Lung (tissue), 12 donors: ENCODE results near the gene ACVR2B. TPM values are rescaled to one million over a fixed set of nuclear protein-coding genes. Genes with fewer than 3 reads are reported as not detected.

ENCODE experiments used
- ATAC-seq: fragments of 200-7000 bp; cut with Tn5 transposase; one replicate; pipeline ENCODE4 v1.9.1; 2020; ENCODE audit warnings: moderate number of reproducible peaks; ENCODE audit not compliant: insufficient read depth, low FRiP score
- DNase-seq, 3 donors: peaks; one replicate each; pipeline ENCODE4 v3.0.0-alpha.2; 2013 to 2017
- H3K27ac ChIP-seq, 2 donors: one replicate each; pipeline ENCODE4 v1.5.1; 2013; ENCODE audit warnings: mild to moderate bottlenecking in 2 of 2, moderate library complexity in 2 of 2, control low read depth in 1 of 2, inconsistent platforms in 1 of 2, low read depth in 1 of 2, low read length in 1 of 2
- H3K27me3 ChIP-seq, 3 donors: one replicate each; pipeline ENCODE4 v1.5.1; 2013; ENCODE audit warnings: low read length in 2 of 3; ENCODE audit not compliant: control insufficient read depth in 3 of 3, insufficient read depth in 3 of 3
- H3K36me3 ChIP-seq, 4 donors: one replicate each; pipeline ENCODE4 v1.5.1; 2013; ENCODE audit warnings: low read length in 4 of 4, mild to moderate bottlenecking in 1 of 4, moderate library complexity in 1 of 4; ENCODE audit not compliant: control insufficient read depth in 4 of 4, insufficient read depth in 4 of 4
- H3K4me1 ChIP-seq, 5 donors: one replicate each; pipeline ENCODE4 v1.5.1; 2013; ENCODE audit warnings: low read length in 5 of 5, mild to moderate bottlenecking in 2 of 5, moderate library complexity in 1 of 5; ENCODE audit not compliant: control insufficient read depth in 5 of 5, insufficient read depth in 5 of 5
- H3K4me3 ChIP-seq: one replicate; pipeline ENCODE4 v1.5.1; 2013; ENCODE audit warnings: mild to moderate bottlenecking, control low read depth, moderate library complexity
- H3K9ac ChIP-seq, 2 donors: one replicate each; pipeline ENCODE4 v1.5.1; 2013; ENCODE audit warnings: low read length in 2 of 2, control low read depth in 1 of 2; ENCODE audit not compliant: insufficient read depth in 1 of 2
- H3K9me3 ChIP-seq, 4 donors: one replicate each; pipeline ENCODE4 v1.5.1; 2013; ENCODE audit warnings: low read length in 3 of 4, mild to moderate bottlenecking in 1 of 4, moderate library complexity in 1 of 4; ENCODE audit not compliant: control insufficient read depth in 4 of 4, insufficient read depth in 3 of 4
- WGBS, 2 donors: extraction: QIAGEN DNeasy Blood & Tissue Kit; methylation state at CpG; one replicate each; pipeline ENCODE4 v1.1.7; 2013; 5-methylcytosine and 5-hydroxymethylcytosine counted together
- polyA plus RNA-seq, 2 donors: library from polyadenylated mRNA; stranded (reverse); fragments of 200-250 nt; gene quantifications; one replicate each; pipeline ENCODE4 v1.2.1, GENCODE V29; 2013
- total RNA-seq, 2 donors: library from RNA; depleted of rRNA in 1 of 2; stranded (reverse); fragments of >200 nt in 1 of 2; gene quantifications; one replicate each; pipeline ENCODE4 v1.2.1, GENCODE V29; 2014 to 2021
- TF ChIP-seq, protein P1 (sequence below): IDR thresholded peaks from 2 replicates; pipeline ENCODE4 v1.5.1; 2012; ENCODE audit warnings: mild to moderate bottlenecking; ENCODE audit errors: control extremely low read depth, extremely low read depth
- donor health status: control.
- donor health status: control.
- donor health status: Bipolar disorder and iron deficiency.
- donor health status: healthy.
- donor health status: DM: yes; HTN: yes; CAD: no.

ACVR2B gene
- total and polyA plus RNA-seq, 4 donors: 0.80 to 16.0 (median 3.5) TPM

GRCh38 chr3:38478901-38479300, 25.2 kb downstream of the ACVR2B start:
- WGBS, 2 donors: 92 to 96% methylated on average over 9 of the region's 9 CpGs
- no peaks in the 10 kb centered on the region for H3K9me3 ChIP-seq
- no peak overlapping the region for H3K27ac ChIP-seq
- peaks cover 11 to 24% (median 24%) of the 10 kb centered on the region in 4 donors for H3K36me3 ChIP-seq
- no peaks in the 10 kb centered on the region for H3K27me3 ChIP-seq
- ATAC-seq: no peak
- no peak for DNase-seq
- H3K4me1 ChIP-seq: no peaks in the 10 kb centered on the region
- H3K9ac ChIP-seq: no peak overlapping the region
- TF ChIP-seq, protein P1, sequence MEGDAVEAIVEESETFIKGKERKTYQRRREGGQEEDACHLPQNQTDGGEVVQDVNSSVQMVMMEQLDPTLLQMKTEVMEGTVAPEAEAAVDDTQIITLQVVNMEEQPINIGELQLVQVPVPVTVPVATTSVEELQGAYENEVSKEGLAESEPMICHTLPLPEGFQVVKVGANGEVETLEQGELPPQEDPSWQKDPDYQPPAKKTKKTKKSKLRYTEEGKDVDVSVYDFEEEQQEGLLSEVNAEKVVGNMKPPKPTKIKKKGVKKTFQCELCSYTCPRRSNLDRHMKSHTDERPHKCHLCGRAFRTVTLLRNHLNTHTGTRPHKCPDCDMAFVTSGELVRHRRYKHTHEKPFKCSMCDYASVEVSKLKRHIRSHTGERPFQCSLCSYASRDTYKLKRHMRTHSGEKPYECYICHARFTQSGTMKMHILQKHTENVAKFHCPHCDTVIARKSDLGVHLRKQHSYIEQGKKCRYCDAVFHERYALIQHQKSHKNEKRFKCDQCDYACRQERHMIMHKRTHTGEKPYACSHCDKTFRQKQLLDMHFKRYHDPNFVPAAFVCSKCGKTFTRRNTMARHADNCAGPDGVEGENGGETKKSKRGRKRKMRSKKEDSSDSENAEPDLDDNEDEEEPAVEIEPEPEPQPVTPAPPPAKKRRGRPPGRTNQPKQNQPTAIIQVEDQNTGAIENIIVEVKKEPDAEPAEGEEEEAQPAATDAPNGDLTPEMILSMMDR: no peak
- no peak overlapping the region for H3K4me3 ChIP-seq

DNA sequence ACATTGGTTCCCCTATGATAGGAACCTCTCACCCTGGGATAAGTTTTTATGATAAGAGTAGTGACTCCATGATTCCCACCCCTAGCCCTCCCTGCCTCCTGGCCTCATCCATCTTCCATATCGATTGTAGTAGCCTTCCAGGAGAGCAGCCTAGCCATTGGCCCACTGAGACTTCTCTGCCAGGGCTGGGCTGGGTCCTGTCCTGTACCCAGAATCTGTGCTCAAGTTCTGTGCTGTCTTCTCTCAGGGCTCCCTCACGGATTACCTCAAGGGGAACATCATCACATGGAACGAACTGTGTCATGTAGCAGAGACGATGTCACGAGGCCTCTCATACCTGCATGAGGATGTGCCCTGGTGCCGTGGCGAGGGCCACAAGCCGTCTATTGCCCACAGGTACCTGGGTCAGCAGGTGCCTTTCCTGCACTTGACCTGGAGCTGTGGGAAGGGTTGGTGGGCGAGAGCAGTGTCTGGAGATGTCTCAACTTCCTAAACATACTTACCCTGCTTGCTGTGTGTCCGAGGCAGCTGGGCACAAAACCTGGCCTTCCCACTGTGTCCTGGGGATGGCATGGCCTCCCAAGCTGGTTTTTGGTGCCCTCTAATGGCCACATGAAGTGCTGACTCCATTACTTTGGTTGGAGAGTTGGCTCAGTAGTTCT, 25.9 kb downstream of the ACVR2B start:
- no peaks in the 10 kb centered on the region for H3K4me1 ChIP-seq
- DNase-seq: peak; percentile 61 to 80 (median 74)
- peak; percentile 70 for ATAC-seq
- WGBS, 2 donors: 72 to 74% methylated on average over 10 of the region's 10 CpGs
- peaks cover 15 to 26% (median 25%) of the 10 kb centered on the region in 4 donors for H3K36me3 ChIP-seq
- H3K27me3 ChIP-seq: no peaks in the 10 kb centered on the region
- TF ChIP-seq, protein P1: peak; percentile 82
- no peak overlapping the region for H3K4me3 ChIP-seq
- no peak overlapping the region for H3K9ac ChIP-seq
- H3K9me3 ChIP-seq: no peaks in the 10 kb centered on the region
- H3K27ac ChIP-seq: no peak overlapping the region

DNA sequence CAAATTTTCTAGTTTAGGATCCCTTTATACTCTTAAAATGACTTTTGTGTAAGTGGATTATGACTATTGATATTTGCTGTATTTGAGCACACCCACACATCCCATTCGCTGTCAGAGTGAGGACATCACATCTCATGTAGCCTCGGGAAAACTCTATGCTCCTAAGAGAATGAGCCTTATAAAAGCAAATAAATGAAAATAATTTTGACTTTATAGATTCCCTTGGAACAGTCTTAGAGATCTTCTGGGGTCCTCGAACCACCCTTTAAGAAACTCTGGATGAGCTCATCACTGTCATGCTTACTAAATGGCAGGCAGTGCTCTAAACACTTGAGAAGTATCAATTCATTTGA, 26.4 kb downstream of the ACVR2B start:
- Histone ChIP-seq H3K4me3 (no peak overlapping the region), H3K4me1 (no peaks in the 10 kb centered on the region), H3K36me3 (peaks cover 15 to 26% (median 25%) of the 10 kb centered on the region in 4 donors), H3K9ac (no peak overlapping the region), H3K27ac (no peak overlapping the region), H3K9me3 (no peaks in the 10 kb centered on the region), H3K27me3 (no peaks in the 10 kb centered on the region)
- TF ChIP-seq, protein P1: no peak
- WGBS, 2 donors: 76 to 85% methylated on average over 3 of the region's 3 CpGs
- DNase-seq (no peak), ATAC-seq (no peak)

- no peaks in the 10 kb centered on the region for H3K4me1 ChIP-seq
- TF ChIP-seq, protein P1: no peak
- 98 to 100% methylated on average over 2 of the region's 2 CpGs for WGBS, 2 donors
- H3K27me3 ChIP-seq: no peaks in the 10 kb centered on the region
- peaks cover 15 to 26% (median 26%) of the 10 kb centered on the region in 4 donors for H3K36me3 ChIP-seq
- ATAC-seq (no peak), DNase-seq (no peak)
- H3K9ac ChIP-seq: no peak overlapping the region
- no peak overlapping the region for H3K27ac ChIP-seq
- no peaks in the 10 kb centered on the region for H3K9me3 ChIP-seq
- no peak overlapping the region for H3K4me3 ChIP-seq
These were observed 27.2 kb downstream of the ACVR2B start for GRCh38 chr3:38480930-38481329.
